H9 (cell line): ENCODE results near the gene RNF214. TPM values are rescaled to one million over a fixed set of nuclear protein-coding genes. Genes with fewer than 3 reads are reported as not detected.

Experiments
- DNase-seq: peaks from one replicate; pipeline ENCODE4 v3.0.0-alpha.2; 2017
- H2AFZ ChIP-seq: one replicate; pipeline ENCODE4 v1.6.1; 2013; ENCODE audit warnings: mild to moderate bottlenecking, low read length, control low read depth, moderate library complexity
- H2AK5ac ChIP-seq: 2 replicates; pipeline ENCODE4 v1.6.1; 2013; ENCODE audit warnings: low read length, control low read depth, mixed read lengths; ENCODE audit not compliant: insufficient read length
- H2BK120ac ChIP-seq: one replicate; pipeline ENCODE4 v1.6.1; 2013; ENCODE audit warnings: low read depth, mild to moderate bottlenecking, low read length, control low read depth, inconsistent platforms; ENCODE audit not compliant: poor library complexity, severe bottlenecking
- H2BK12ac ChIP-seq: 2 replicates; pipeline ENCODE4 v1.6.1; 2013; ENCODE audit warnings: low read length, control low read depth, mixed read lengths, low read depth; ENCODE audit not compliant: insufficient read length
- H2BK15ac ChIP-seq: 2 replicates; pipeline ENCODE4 v1.6.1; 2013; ENCODE audit warnings: low read depth, low read length, control low read depth
- H2BK20ac ChIP-seq: one replicate; pipeline ENCODE4 v1.6.1; 2013; ENCODE audit warnings: low read depth, mild to moderate bottlenecking, low read length, control low read depth, inconsistent platforms; ENCODE audit not compliant: poor library complexity, severe bottlenecking
- H2BK5ac ChIP-seq: 2 replicates; pipeline ENCODE4 v1.6.1; 2013; ENCODE audit warnings: low read length, control low read depth, mixed read lengths; ENCODE audit not compliant: insufficient read length
- H3K14ac ChIP-seq: 2 replicates; pipeline ENCODE4 v1.6.1; 2013; ENCODE audit warnings: low read length, control low read depth; ENCODE audit not compliant: insufficient read depth
- H3K18ac ChIP-seq: 2 replicates; pipeline ENCODE4 v1.6.1; 2013; ENCODE audit warnings: low read depth, mild to moderate bottlenecking, mixed read lengths, low read length, control low read depth; ENCODE audit not compliant: insufficient read length
- H3K23ac ChIP-seq: 2 replicates; pipeline ENCODE4 v1.6.1; 2013; ENCODE audit warnings: low read length, control low read depth, mixed read lengths, low read depth; ENCODE audit not compliant: insufficient read length
- H3K23me2 ChIP-seq: 2 replicates; pipeline ENCODE4 v1.6.1; 2013; ENCODE audit warnings: low read depth, mild to moderate bottlenecking, mixed read lengths, low read length, control low read depth; ENCODE audit not compliant: insufficient read length, poor library complexity, severe bottlenecking
- H3K27ac ChIP-seq: 2 replicates; pipeline ENCODE4 v1.5.1; 2013; ENCODE audit warnings: low read length, control low read depth, mixed read lengths, low read depth; ENCODE audit not compliant: insufficient read length
- H3K27me3 ChIP-seq: 2 replicates; pipeline ENCODE4 v1.6.1; 2013; ENCODE audit warnings: low read length, control low read depth, inconsistent platforms; ENCODE audit not compliant: insufficient read depth
- H3K4ac ChIP-seq: 2 replicates; pipeline ENCODE4 v1.6.1; 2013; ENCODE audit warnings: low read depth, mild to moderate bottlenecking, control low read depth, inconsistent platforms, low read length, moderate library complexity
- H3K4me1 ChIP-seq: 2 replicates; pipeline ENCODE4 v1.6.1; 2013; ENCODE audit warnings: low read length, control low read depth, inconsistent platforms; ENCODE audit not compliant: insufficient read depth
- H3K4me2 ChIP-seq: 2 replicates; pipeline ENCODE4 v1.6.1; 2013; ENCODE audit warnings: low read length, control low read depth, mixed read lengths; ENCODE audit not compliant: insufficient read length, insufficient read depth
- H3K56ac ChIP-seq: 2 replicates; pipeline ENCODE4 v1.6.1; 2013; ENCODE audit warnings: low read depth, mild to moderate bottlenecking, mixed read lengths, low read length, control low read depth; ENCODE audit not compliant: insufficient read length
- H3K79me1 ChIP-seq: 2 replicates; pipeline ENCODE4 v1.6.1; 2013; ENCODE audit warnings: low read depth, mild to moderate bottlenecking, moderate library complexity, low read length, control low read depth, inconsistent platforms; ENCODE audit not compliant: insufficient read depth, poor library complexity, severe bottlenecking
- H3K79me2 ChIP-seq: 2 replicates; pipeline ENCODE4 v1.6.1; 2013; ENCODE audit warnings: low read length, control low read depth, inconsistent platforms; ENCODE audit not compliant: insufficient read depth
- H3K9ac ChIP-seq: 2 replicates; pipeline ENCODE4 v1.6.1; 2013; ENCODE audit warnings: low read length, control low read depth, mixed read lengths; ENCODE audit not compliant: insufficient read length; ENCODE audit errors: extremely low read depth
- H3K9me3 ChIP-seq: one replicate; pipeline ENCODE4 v1.6.1; 2013; ENCODE audit warnings: low read depth, low read length, inconsistent platforms; ENCODE audit not compliant: control insufficient read depth
- H3T11ph ChIP-seq: one replicate; pipeline ENCODE4 v1.6.1; 2013; ENCODE audit warnings: mild to moderate bottlenecking, low read length, control low read depth, inconsistent platforms
- H4K20me1 ChIP-seq: one replicate; pipeline ENCODE4 v1.6.1; 2013; ENCODE audit not compliant: control insufficient read depth, insufficient read length, insufficient read depth
- H4K5ac ChIP-seq: 2 replicates; pipeline ENCODE4 v1.6.1; 2013; ENCODE audit warnings: low read depth, mild to moderate bottlenecking, mixed read lengths, low read length, control low read depth; ENCODE audit not compliant: insufficient read length
- H4K8ac ChIP-seq: replicated peaks from 2 replicates; pipeline ENCODE4 v1.6.1; 2013; ENCODE audit warnings: low read length, control low read depth, mixed read lengths, low read depth; ENCODE audit not compliant: insufficient read length
- H4K91ac ChIP-seq: 2 replicates; pipeline ENCODE4 v1.6.1; 2013; ENCODE audit warnings: low read depth, mild to moderate bottlenecking, moderate library complexity, mixed read lengths, low read length, control low read depth; ENCODE audit not compliant: insufficient read length
- H3K27ac Mint-ChIP-seq, 3 experiments: 2 replicates in 2 of 3; 3 replicates in 1 of 3; pipeline ENCODE4 v1.8.0; 2020 to 2021; ENCODE audit warnings: mixed read lengths in 3 of 3, mild to moderate bottlenecking in 1 of 3, moderate library complexity in 1 of 3
- H3K27me3 Mint-ChIP-seq: 2 replicates; pipeline ENCODE4 v1.8.0; 2021; ENCODE audit warnings: low read depth, mild to moderate bottlenecking, moderate library complexity, mixed read lengths
- H3K36me3 Mint-ChIP-seq, 3 experiments: 2 replicates in 2 of 3; 3 replicates in 1 of 3; pipeline ENCODE4 v1.8.0; 2020 to 2021; ENCODE audit warnings: low read depth in 3 of 3, mixed read lengths in 3 of 3; ENCODE audit not compliant: insufficient read depth in 1 of 3
- H3K4me1 Mint-ChIP-seq, 2 experiments: 2 replicates each; pipeline ENCODE4 v1.8.0; 2020; ENCODE audit warnings: mixed read lengths in 2 of 2
- H3K4me3 Mint-ChIP-seq, 2 experiments: 2 replicates in 1 of 2; 3 replicates in 1 of 2; pipeline ENCODE4 v1.8.0; 2020 to 2021; ENCODE audit warnings: mild to moderate bottlenecking in 2 of 2, mixed read lengths in 2 of 2, moderate library complexity in 1 of 2
- H3K9me3 Mint-ChIP-seq, 2 experiments: 2 replicates in 1 of 2; 3 replicates in 1 of 2; pipeline ENCODE4 v1.8.0; 2020; ENCODE audit warnings: mild to moderate bottlenecking in 2 of 2, mixed read lengths in 2 of 2, moderate library complexity in 1 of 2
- CTCF ChIP-seq: fragments of 200-600 bp; sonication (generic); conservative IDR thresholded peaks from 3 replicates; pipeline ENCODE4 v1.8.0; 2021; ENCODE audit warnings: antibody characterized with exemption, mild to moderate bottlenecking
- WGBS: extraction: QIAGEN DNeasy Blood & Tissue Kit; methylation state at CpG from one replicate; pipeline ENCODE4 v1.1.7; 2013; ENCODE audit warnings: missing lambda C conversion rate, low lambda C conversion rate, mixed read lengths; ENCODE audit not compliant: insufficient read length; ENCODE audit errors: extremely low coverage; 5-methylcytosine and 5-hydroxymethylcytosine counted together
- total RNA-seq: library from RNA; stranded (reverse); gene quantifications from 2 replicates; pipeline ENCODE4 v1.2.1, GENCODE V29; 2021

The RNF214 gene
- total RNA-seq, 1 experiment from 2014 or later: 26.0 TPM

GRCh38 chr11:117220568-117220967 is 11.9 kb upstream of the RNF214 start:
- Histone ChIP-seq H3K14ac (no peak overlapping the region), H3K4ac (no peak overlapping the region), H2BK20ac (no peak overlapping the region), H2AK5ac (no peak overlapping the region), H4K8ac (no peak overlapping the region), H3K27me3 (no peaks in the 10 kb centered on the region), H3K79me2 (no peaks in the 10 kb centered on the region), H2BK15ac (no peak overlapping the region), H4K91ac (no peak overlapping the region), H4K20me1 (no peaks in the 10 kb centered on the region), H3K4me1 (no peaks in the 10 kb centered on the region), H3K23ac (no peak overlapping the region), H2AFZ (no peak overlapping the region), H3K23me2 (no peaks in the 10 kb centered on the region), H2BK120ac (no peak overlapping the region), H3K18ac (no peak overlapping the region), H3K9ac (no peak overlapping the region), H3K27ac (no peak overlapping the region), H3K79me1 (no peaks in the 10 kb centered on the region), H2BK5ac (no peak overlapping the region), H3K9me3 (no peaks in the 10 kb centered on the region), H3K4me2 (no peak overlapping the region), H2BK12ac (no peak overlapping the region), H4K5ac (no peak overlapping the region), H3K56ac (no peak overlapping the region), H3T11ph (no peak overlapping the region)
- Mint-ChIP-seq H3K36me3 (peaks cover 7 to 72% (median 35%) of the 10 kb centered on the region in 3 experiments), H3K27me3 (no peaks in the 10 kb centered on the region), H3K9me3 (no peaks in the 10 kb centered on the region), H3K27ac (0 out of 7 replicates have a peak overlapping the region, but pooled peaks of 1 of the 3 experiments have one; percentile 74), H3K4me1 (peaks cover 3 to 6% of the 10 kb centered on the region in 2 experiments), H3K4me3 (no peak overlapping the region)
- TF ChIP-seq CTCF: no peak
- no peak for DNase-seq
- no CpG with 5 or more reads among the region's 9 CpGs for WGBS
